NOMO-1 treated with dmso at 0.1 percent for 144 hours (cell line): ENCODE measurements around the gene CNTNAP2.

Experiments used
- DNase-seq: peaks from one replicate; lab custom pipeline; 2025; ENCODE audit not compliant: unreplicated experiment; lab: John Stamatoyannopoulos, UW

CNTNAP2 gene

GRCh38 chr7:146740039-146740438 is 623.4 kb downstream of the CNTNAP2 start:
- no peak for DNase-seq

GRCh38 chr7:146741911-146742310 is 625.3 kb downstream of the CNTNAP2 start:
- no peak for DNase-seq

- no peak for DNase-seq
Observed at GRCh38 chr7:146754385-146754784, 637.8 kb downstream of the CNTNAP2 start.

- no peak for DNase-seq
Observed at GRCh38 chr7:146755585-146755984, 639.0 kb downstream of the CNTNAP2 start.

- no peak for DNase-seq
Observed at GRCh38 chr7:146764458-146764857, 647.9 kb downstream of the CNTNAP2 start.

- no peak for DNase-seq
Observed at GRCh38 chr7:146768957-146769356, 652.4 kb downstream of the CNTNAP2 start.

- DNase-seq = no peak
Observed at GRCh38 chr7:146772601-146773000, 656.0 kb downstream of the CNTNAP2 start.

GRCh38 chr7:146773506-146773905 is 656.9 kb downstream of the CNTNAP2 start:
- no peak for DNase-seq

GRCh38 chr7:146781352-146782116 is 664.9 kb downstream of the CNTNAP2 start:
- DNase-seq = no peak

GRCh38 chr7:146787266-146787665 is 670.7 kb downstream of the CNTNAP2 start:
- DNase-seq = no peak

- no peak for DNase-seq
Observed at GRCh38 chr7:146788008-146788407, 671.4 kb downstream of the CNTNAP2 start.

GRCh38 chr7:146791344-146792285 is 675.0 kb downstream of the CNTNAP2 start:
- DNase-seq = no peak

- DNase-seq = no peak
Observed at GRCh38 chr7:146804620-146805019, 688.0 kb downstream of the CNTNAP2 start.

- no peak for DNase-seq
Observed at GRCh38 chr7:146805082-146805481, 688.5 kb downstream of the CNTNAP2 start.

- no peak for DNase-seq
Observed at GRCh38 chr7:146826329-146826728, 709.7 kb downstream of the CNTNAP2 start.

GRCh38 chr7:146830686-146831085 is 714.1 kb downstream of the CNTNAP2 start:
- no peak for DNase-seq

- DNase-seq = no peak
Observed at GRCh38 chr7:146831875-146832274, 715.3 kb downstream of the CNTNAP2 start.

- no peak for DNase-seq
Observed at GRCh38 chr7:146844405-146844804, 727.8 kb downstream of the CNTNAP2 start.

GRCh38 chr7:146858690-146859089 is 742.1 kb downstream of the CNTNAP2 start:
- DNase-seq = no peak

- DNase-seq = no peak
Observed at GRCh38 chr7:146861701-146862100, 745.1 kb downstream of the CNTNAP2 start.

GRCh38 chr7:146862415-146862814 is 745.8 kb downstream of the CNTNAP2 start:
- DNase-seq = no peak

GRCh38 chr7:146864644-146865043 is 748.0 kb downstream of the CNTNAP2 start:
- no peak for DNase-seq
